ENCODE measurements around the gene TTR.

TTR gene

DNA sequence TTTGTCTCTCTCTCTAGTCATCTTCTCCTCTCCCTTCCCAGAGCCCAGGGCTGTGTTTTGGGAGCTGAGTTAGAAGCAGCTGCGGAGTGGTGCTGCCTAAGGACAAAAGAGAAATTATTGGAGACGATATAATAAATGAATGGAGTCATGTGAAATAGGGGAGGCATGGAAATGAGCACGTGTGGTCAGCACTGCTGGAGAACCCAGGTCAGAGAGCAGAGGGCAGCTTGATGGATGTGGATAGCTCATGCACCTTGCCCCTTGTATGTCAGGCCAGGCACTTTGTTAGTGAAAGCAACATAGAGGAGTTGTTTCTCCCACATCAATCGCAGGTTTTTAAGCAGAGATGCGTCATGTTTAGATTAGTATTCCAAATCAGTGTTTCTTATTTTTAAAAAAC, 15.7 kb downstream of the TTR start:
- Histone ChIP-seq H3K27ac (no peak overlapping the region), H3K36me3 (ENCODE audit: insufficient read depth) (no peaks in the 10 kb centered on the region), H4K20me1 (ENCODE audit: insufficient read depth) (no peaks in the 10 kb centered on the region)

DNA sequence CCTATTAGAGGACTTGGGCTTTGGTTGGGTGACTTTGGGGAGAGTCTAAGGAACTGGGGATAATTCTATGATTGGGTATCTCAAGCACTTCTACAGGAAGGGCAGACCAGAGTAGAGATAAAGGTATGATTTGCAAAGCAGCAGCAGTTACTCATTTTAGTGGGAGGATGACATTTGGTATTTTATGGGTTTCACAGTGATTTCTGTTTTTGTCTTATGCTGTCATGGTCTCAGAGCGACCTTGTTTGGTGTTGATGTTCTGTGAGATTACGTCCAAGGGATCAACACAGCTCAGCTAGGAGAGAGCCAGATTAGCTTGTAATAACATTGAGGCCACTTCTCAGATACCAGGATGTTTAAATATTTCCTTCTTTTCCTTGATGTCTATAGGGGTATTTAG, 18.2 kb downstream of the TTR start:
- Histone ChIP-seq H3K79me2 (ENCODE audit: insufficient read depth, low read depth) (no peaks in the 10 kb centered on the region), H3K36me3 (ENCODE audit: insufficient read depth) (no peaks in the 10 kb centered on the region), H3K4me2 (no peak overlapping the region), H2AFZ (ENCODE audit: low read depth) (no peak overlapping the region), H3K27ac (no peak overlapping the region), H4K20me1 (ENCODE audit: insufficient read depth) (no peaks in the 10 kb centered on the region), H3K4me1 (ENCODE audit: low read depth, poor library complexity, severe bottlenecking) (no peaks in the 10 kb centered on the region), H3K4me3 (IDR thresholded peaks at IDR 0.05; ENCODE audit: insufficient read depth, low read depth, low read length) (no peak overlapping the region), H3K9ac (no peak overlapping the region), H3K27me3 (ENCODE audit: insufficient read depth, low read depth) (no peaks in the 10 kb centered on the region)
- TF ChIP-seq, protein P1, sequence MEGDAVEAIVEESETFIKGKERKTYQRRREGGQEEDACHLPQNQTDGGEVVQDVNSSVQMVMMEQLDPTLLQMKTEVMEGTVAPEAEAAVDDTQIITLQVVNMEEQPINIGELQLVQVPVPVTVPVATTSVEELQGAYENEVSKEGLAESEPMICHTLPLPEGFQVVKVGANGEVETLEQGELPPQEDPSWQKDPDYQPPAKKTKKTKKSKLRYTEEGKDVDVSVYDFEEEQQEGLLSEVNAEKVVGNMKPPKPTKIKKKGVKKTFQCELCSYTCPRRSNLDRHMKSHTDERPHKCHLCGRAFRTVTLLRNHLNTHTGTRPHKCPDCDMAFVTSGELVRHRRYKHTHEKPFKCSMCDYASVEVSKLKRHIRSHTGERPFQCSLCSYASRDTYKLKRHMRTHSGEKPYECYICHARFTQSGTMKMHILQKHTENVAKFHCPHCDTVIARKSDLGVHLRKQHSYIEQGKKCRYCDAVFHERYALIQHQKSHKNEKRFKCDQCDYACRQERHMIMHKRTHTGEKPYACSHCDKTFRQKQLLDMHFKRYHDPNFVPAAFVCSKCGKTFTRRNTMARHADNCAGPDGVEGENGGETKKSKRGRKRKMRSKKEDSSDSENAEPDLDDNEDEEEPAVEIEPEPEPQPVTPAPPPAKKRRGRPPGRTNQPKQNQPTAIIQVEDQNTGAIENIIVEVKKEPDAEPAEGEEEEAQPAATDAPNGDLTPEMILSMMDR (conservative IDR thresholded peaks at IDR 0.05; ENCODE audit: low read depth, low read length): no peak

More for the DNA sequence above, 15.7 kb downstream of the TTR start:
- H3K27me3 ChIP-seq (ENCODE audit: insufficient read depth, low read depth): no peaks in the 10 kb centered on the region
- no peaks in the 10 kb centered on the region for H3K4me1 ChIP-seq (ENCODE audit: low read depth, poor library complexity, severe bottlenecking)
- H3K79me2 ChIP-seq (ENCODE audit: insufficient read depth, low read depth): no peaks in the 10 kb centered on the region
- TF ChIP-seq, protein P1 (conservative IDR thresholded peaks at IDR 0.05; ENCODE audit: low read depth, low read length): no peak
- H3K4me3 ChIP-seq (IDR thresholded peaks at IDR 0.05; ENCODE audit: insufficient read depth, low read depth, low read length): no peak overlapping the region
- no peak overlapping the region for H3K9ac ChIP-seq
- no peak overlapping the region for H3K4me2 ChIP-seq
- H2AFZ ChIP-seq (ENCODE audit: low read depth): no peak overlapping the region

DNA sequence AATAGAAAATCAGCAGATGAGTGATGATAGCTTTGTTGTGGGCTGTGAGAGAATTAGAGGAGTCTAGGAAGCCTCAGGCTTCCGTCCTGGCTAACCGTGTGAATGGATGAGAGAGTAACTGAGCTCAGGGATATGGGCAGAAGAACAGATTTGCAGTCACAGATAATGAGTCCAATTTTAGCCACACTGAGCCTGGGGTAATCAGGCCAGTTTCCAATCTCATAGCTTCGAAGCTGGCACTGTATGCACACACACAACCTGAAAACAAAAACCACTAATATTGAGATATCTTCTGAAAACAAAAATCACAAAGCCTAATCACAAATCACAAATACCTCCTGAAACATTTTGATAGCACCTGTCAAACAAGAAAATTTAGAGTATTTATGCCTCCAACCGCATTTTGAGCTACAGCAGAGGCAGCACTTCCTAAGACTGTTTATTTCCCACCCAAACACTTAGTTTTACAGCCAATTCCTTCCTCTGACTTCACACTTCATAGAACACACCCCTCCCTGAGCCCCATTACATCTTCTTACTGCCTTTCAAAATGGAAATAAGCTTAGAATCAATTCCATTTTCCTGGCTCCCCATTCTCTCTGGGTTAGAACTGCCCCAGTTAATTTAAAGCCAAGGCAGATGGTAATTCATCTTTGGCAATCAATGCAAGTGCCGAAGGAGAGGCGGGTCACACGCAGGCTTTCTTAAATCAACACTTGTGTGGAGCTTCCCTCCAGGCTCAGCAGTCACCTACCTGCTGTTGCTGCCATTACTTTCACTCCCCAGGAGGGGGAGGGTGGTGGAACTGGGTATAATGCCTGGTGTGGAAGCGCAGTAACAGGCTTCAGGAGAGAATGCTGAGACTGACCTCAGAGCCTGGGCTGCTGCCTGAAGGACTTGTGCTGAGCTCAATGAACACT, 18.9 kb downstream of the TTR start:
- Histone ChIP-seq H3K9ac (no peak overlapping the region), H3K4me1 (ENCODE audit: low read depth, poor library complexity, severe bottlenecking) (no peaks in the 10 kb centered on the region), H4K20me1 (ENCODE audit: insufficient read depth) (no peaks in the 10 kb centered on the region), H3K27ac (no peak overlapping the region), H3K27me3 (ENCODE audit: insufficient read depth, low read depth) (no peaks in the 10 kb centered on the region), H2AFZ (ENCODE audit: low read depth) (no peak overlapping the region), H3K79me2 (ENCODE audit: insufficient read depth, low read depth) (no peaks in the 10 kb centered on the region), H3K36me3 (ENCODE audit: insufficient read depth) (no peaks in the 10 kb centered on the region), H3K4me3 (IDR thresholded peaks at IDR 0.05; ENCODE audit: insufficient read depth, low read depth, low read length) (no peak overlapping the region), H3K4me2 (no peak overlapping the region)
- TF ChIP-seq, protein P1 (conservative IDR thresholded peaks at IDR 0.05; ENCODE audit: low read depth, low read length): 0 out of 2 replicates have a peak, but pooled peaks have one; percentile 15

DNA sequence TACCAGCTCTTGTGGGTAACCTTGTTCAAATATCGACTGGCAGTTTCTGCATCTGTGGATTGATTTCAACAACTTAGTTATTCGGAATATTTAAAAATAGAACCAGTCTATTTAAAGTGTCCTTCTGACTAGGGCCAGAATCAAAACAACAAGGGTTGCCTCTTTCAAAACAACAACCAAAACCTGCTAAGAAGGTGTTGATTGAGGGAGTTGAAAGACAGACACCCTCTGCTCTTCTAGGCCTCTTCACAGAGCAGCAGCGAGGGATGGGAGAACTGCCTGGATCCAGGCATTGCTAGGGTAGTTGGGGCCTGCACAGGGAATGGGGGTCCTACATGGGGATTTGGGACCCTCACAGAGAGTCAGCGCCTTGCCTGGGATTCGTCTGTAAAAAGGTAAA, 19.8 kb downstream of the TTR start:
- Histone ChIP-seq H3K4me1 (ENCODE audit: low read depth, poor library complexity, severe bottlenecking) (no peaks in the 10 kb centered on the region), H2AFZ (ENCODE audit: low read depth) (no peak overlapping the region), H3K27me3 (ENCODE audit: insufficient read depth, low read depth) (no peaks in the 10 kb centered on the region), H3K27ac (no peak overlapping the region), H3K9ac (no peak overlapping the region), H3K79me2 (ENCODE audit: insufficient read depth, low read depth) (no peaks in the 10 kb centered on the region), H3K36me3 (ENCODE audit: insufficient read depth) (no peaks in the 10 kb centered on the region), H3K4me2 (no peak overlapping the region), H4K20me1 (ENCODE audit: insufficient read depth) (no peaks in the 10 kb centered on the region), H3K4me3 (IDR thresholded peaks at IDR 0.05; ENCODE audit: insufficient read depth, low read depth, low read length) (no peak overlapping the region)
- TF ChIP-seq, protein P1 (conservative IDR thresholded peaks at IDR 0.05; ENCODE audit: low read depth, low read length): no peak

Measured in KMS-11 (cell line).